NCI-H510A treated with DMSO at 0.1 percent for 48 hours (cell line): ENCODE data around the gene SETBP1.

Source experiments
- DNase-seq: peaks from one replicate; lab custom pipeline; 2025; lab: John Stamatoyannopoulos, UW

The SETBP1 gene

GRCh38 chr18:45024357-45025088, 343.8 kb downstream of the SETBP1 start:
- DNase-seq: no peak

GRCh38 chr18:45025089-45025450, 344.4 kb downstream of the SETBP1 start:
- no peak for DNase-seq

GRCh38 chr18:45026162-45026561, 345.5 kb downstream of the SETBP1 start:
- DNase-seq: no peak

- no peak for DNase-seq
These were observed 353.5 kb downstream of the SETBP1 start for GRCh38 chr18:45034179-45034578.

GRCh38 chr18:45037618-45038017, 356.9 kb downstream of the SETBP1 start:
- no peak for DNase-seq

- DNase-seq: no peak
These were observed 358.7 kb downstream of the SETBP1 start for GRCh38 chr18:45039376-45039775.

- DNase-seq: no peak
These were observed 360.2 kb downstream of the SETBP1 start for GRCh38 chr18:45040879-45041278.

GRCh38 chr18:45044787-45045186, 364.1 kb downstream of the SETBP1 start:
- no peak for DNase-seq

- no peak for DNase-seq
These were observed 365.5 kb downstream of the SETBP1 start for GRCh38 chr18:45046228-45046627.

GRCh38 chr18:45046961-45047360, 366.3 kb downstream of the SETBP1 start:
- no peak for DNase-seq

- DNase-seq: no peak
These were observed 369.1 kb downstream of the SETBP1 start for GRCh38 chr18:45049578-45050319.

- no peak for DNase-seq
These were observed 370.3 kb downstream of the SETBP1 start for GRCh38 chr18:45050712-45051601.

- DNase-seq: no peak
These were observed 373.9 kb downstream of the SETBP1 start for GRCh38 chr18:45054636-45055035.

GRCh38 chr18:45055811-45056210, 375.1 kb downstream of the SETBP1 start:
- DNase-seq: no peak

- no peak for DNase-seq
These were observed 376.2 kb downstream of the SETBP1 start for GRCh38 chr18:45056926-45057325.

- no peak for DNase-seq
These were observed 377.4 kb downstream of the SETBP1 start for GRCh38 chr18:45057955-45058600.

- DNase-seq: no peak
These were observed 379.0 kb downstream of the SETBP1 start for GRCh38 chr18:45059695-45060094.

- DNase-seq: no peak
These were observed 379.4 kb downstream of the SETBP1 start for GRCh38 chr18:45060102-45060501.

- DNase-seq: no peak
These were observed 380.7 kb downstream of the SETBP1 start for GRCh38 chr18:45061359-45061758.

GRCh38 chr18:45063246-45064038, 382.8 kb downstream of the SETBP1 start:
- no peak for DNase-seq

- no peak for DNase-seq
These were observed 385.5 kb downstream of the SETBP1 start for GRCh38 chr18:45066210-45066609.
